K562 (cell line): ENCODE results near the gene ING4. TPM values are rescaled to one million over a fixed set of nuclear protein-coding genes. Genes with fewer than 3 reads are reported as not detected.

Experiments
- ATAC-seq: fragments of 200-7000 bp; cut with Tn5 transposase; 3 replicates; pipeline ENCODE4 v1.9.1; 2020; ENCODE audit warnings: moderate library complexity
- BruUV-seq: library from RNA; stranded (reverse); fragments of 400-500 nt; replicated peaks from 2 replicates; lab custom pipeline; 2021; lab: Mats Ljungman, UMichigan
- CTCF ChIA-PET: fragments of 300-600 bp; formaldehyde crosslinking; extraction: SDS; loops from one replicate; lab custom pipeline; 2021; ENCODE audit warnings: low intra/inter-chr PET ratio; lab: Yijun Ruan, JAX
- POLR2A ChIA-PET: fragments of 300-600, 350-650 bp; sonication (Branson Sonifier 250); formaldehyde crosslinking; extraction: SDS; loops from one replicate; lab custom pipeline; 2021; ENCODE audit warnings: antibody characterized with exemption, inconsistent platforms; lab: Yijun Ruan, JAX
- DNase-seq, 4 experiments: peaks; one replicate each; pipeline versions ENCODE4 v3.0.0 to v3.0.0-alpha.2; 2011 to 2018; ENCODE audit warnings: low spot score in 3 of 4, mixed read lengths in 3 of 4; ENCODE audit errors: extremely low read depth in 1 of 4
- FAIRE-seq: peaks from 2 replicates; lab custom pipeline; 2011; peaks lifted over from hg19 to GRCh38; lab: Jason Lieb, UNC
- H2AFZ ChIP-seq: 2 replicates; pipeline ENCODE4 v1.6.0; 2011; ENCODE audit warnings: low read depth, low read length, control low read depth, inconsistent platforms
- H3K27ac ChIP-seq: fragments of 200-600 bp; 3 replicates; pipeline ENCODE4 v1.8.0; 2011; ENCODE audit warnings: low read depth, mild to moderate bottlenecking, control low read depth, inconsistent platforms, low read length, moderate library complexity, mixed read lengths; ENCODE audit errors: extremely low read depth
- H3K27me3 ChIP-seq, 2 experiments: fragments of 300-600 bp in 1 of 2; 2 replicates in 1 of 2; 3 replicates in 1 of 2; pipeline versions ENCODE4 v1.6.0 to v1.8.0; 2011; ENCODE audit warnings: inconsistent platforms in 2 of 2, low read length in 2 of 2, mild to moderate bottlenecking in 1 of 2, mixed read lengths in 1 of 2, moderate library complexity in 1 of 2; ENCODE audit not compliant: control insufficient read depth in 2 of 2, insufficient read depth in 2 of 2
- H3K36me3 ChIP-seq: fragments of 300-600 bp; 3 replicates; pipeline ENCODE4 v1.8.0; 2011; ENCODE audit warnings: mild to moderate bottlenecking, low read length, inconsistent platforms; ENCODE audit not compliant: control insufficient read depth, insufficient read depth
- H3K4me1 ChIP-seq, 2 experiments: fragments of 200-600 bp in 1 of 2; replicated peaks in 1 of 2; 2 replicates in 1 of 2; 3 replicates in 1 of 2; pipeline versions ENCODE4 v1.5.1 to v1.8.0; 2011; ENCODE audit warnings: inconsistent platforms in 2 of 2, low read length in 2 of 2, mild to moderate bottlenecking in 1 of 2, mixed read lengths in 1 of 2, moderate library complexity in 1 of 2; ENCODE audit not compliant: control insufficient read depth in 2 of 2, insufficient read depth in 2 of 2
- H3K4me2 ChIP-seq: 2 replicates; pipeline ENCODE4 v1.6.1; 2011; ENCODE audit warnings: low read length, control low read depth, inconsistent platforms, mixed read lengths; ENCODE audit not compliant: insufficient read depth
- H3K4me3 ChIP-seq: fragments of 200-600 bp; sonication (generic), shearing (Covaris generic); 2 replicates; pipeline ENCODE4 v1.5.1; 2016; ENCODE audit warnings: control low read depth, inconsistent platforms
- H3K79me2 ChIP-seq: fragments of 200-600 bp; 3 replicates; pipeline ENCODE4 v1.8.0; 2011; ENCODE audit warnings: low read length, inconsistent platforms; ENCODE audit not compliant: control insufficient read depth, insufficient read depth
- H3K9ac ChIP-seq, 2 experiments: 2 replicates each; pipeline versions ENCODE4 v1.6.0 to v1.6.1; 2011; ENCODE audit warnings: low read depth in 2 of 2, low read length in 2 of 2, control low read depth in 1 of 2, inconsistent platforms in 1 of 2, mild to moderate bottlenecking in 1 of 2, mixed read lengths in 1 of 2; ENCODE audit not compliant: insufficient read depth in 1 of 2
- H3K9me1 ChIP-seq: one replicate; pipeline ENCODE4 v1.6.0; 2011; ENCODE audit warnings: inconsistent platforms, mild to moderate bottlenecking, low read length, moderate library complexity; ENCODE audit not compliant: control insufficient read depth, insufficient read depth
- H3K9me3 ChIP-seq: replicated peaks from 2 replicates; pipeline ENCODE4 v1.5.1; 2011; ENCODE audit warnings: low read depth, low read length, inconsistent platforms; ENCODE audit not compliant: control insufficient read depth, insufficient read depth
- H4K20me1 ChIP-seq: replicated peaks from 2 replicates; pipeline ENCODE4 v1.6.1; 2011; ENCODE audit warnings: low read length, inconsistent platforms, mixed read lengths; ENCODE audit not compliant: control insufficient read depth, insufficient read depth
- CREM ChIP-seq: IDR thresholded peaks from 2 replicates; pipeline ENCODE4 v1.6.1; 2014; ENCODE audit warnings: antibody characterized with exemption, low read depth
- KDM1A ChIP-seq, 2 experiments: fragments of 450-650 bp; IDR thresholded peaks; 2 replicates each; pipeline ENCODE4 v1.6.1; 2016; ENCODE audit warnings: mild to moderate bottlenecking in 2 of 2
- MTA3 ChIP-seq: fragments of 450-650 bp; formaldehyde crosslinking; IDR thresholded peaks from 2 replicates; pipeline ENCODE4 v1.6.1; 2017; ENCODE audit warnings: mild to moderate bottlenecking, borderline replicate concordance
- NFIC ChIP-seq: fragments of 450-650 bp; IDR thresholded peaks from 2 replicates; pipeline ENCODE4 v1.6.1; 2017; ENCODE audit warnings: mild to moderate bottlenecking, inconsistent platforms
- NRF1 ChIP-seq, 2 experiments: fragments of 450-650 bp; IDR thresholded peaks in 1 of 2; conservative IDR thresholded peaks in 1 of 2; 2 replicates each; pipeline ENCODE4 v1.6.1; 2014; ENCODE audit warnings: mild to moderate bottlenecking in 2 of 2
- POLR2AphosphoS5 ChIP-seq: IDR thresholded peaks from 2 replicates; pipeline ENCODE4 v1.6.1; 2011; ENCODE audit warnings: mild to moderate bottlenecking, low read depth, low read length, moderate library complexity; ENCODE audit not compliant: control insufficient read depth, insufficient read depth
- RBFOX2 ChIP-seq: fragments of 200-400 bp; formaldehyde crosslinking; IDR thresholded peaks from 2 replicates; pipeline ENCODE4 v1.6.1; 2017; ENCODE audit warnings: low read depth, mild to moderate bottlenecking, low read length, moderate library complexity
- SIN3A ChIP-seq, 2 experiments: fragments of 150-350 bp in 1 of 2; IDR thresholded peaks; 2 replicates each; pipeline ENCODE4 v1.6.1; 2011 to 2016; ENCODE audit warnings: borderline replicate concordance in 2 of 2, low read depth in 2 of 2, low read length in 2 of 2, mild to moderate bottlenecking in 2 of 2, moderate library complexity in 2 of 2; ENCODE audit not compliant: control insufficient read depth in 1 of 2
- TAF1 ChIP-seq: IDR thresholded peaks from 2 replicates; pipeline ENCODE4 v1.6.1; 2011; ENCODE audit warnings: mild to moderate bottlenecking, low read length, moderate library complexity; ENCODE audit not compliant: insufficient read depth, control insufficient read depth, severe bottlenecking; ENCODE audit errors: extremely low read depth
- WGBS: fragments of 100-300 bp; shearing (Covaris generic); methylation state at CpG from one replicate; pipeline ENCODE4 v1.1.6; 2016; ENCODE audit warnings: low coverage, mixed read lengths; ENCODE audit not compliant: insufficient coverage; ENCODE audit errors: missing lambda C conversion rate; 5-methylcytosine and 5-hydroxymethylcytosine counted together
- in situ Hi-C: fragments of 300-500 bp; cut with MboI; formaldehyde crosslinking; loops from 4 replicates; pipeline ENCODE4 v1.15.0; 2018; ENCODE audit warnings: inconsistent platforms, mixed read lengths
- intact Hi-C: fragments of 100-400 bp; cut with micrococcal nuclease; formaldehyde crosslinking; loops from 2 replicates; pipeline ENCODE4 v1.14.2; 2022
- polyA plus RNA-seq, 8 experiments: library from polyadenylated mRNA; depleted of rRNA in 4 of 8; stranded (reverse) in 5 of 8; unstranded in 3 of 8; fragments of >200 nt; fragmentation: Nextera tagmentation in 2 of 8; fragmentation: Illumina TruSeq in 1 of 8; extraction: Ambion mirVana in 2 of 8; extraction: Trizol in 1 of 8; gene quantifications; 2 replicates each; pipeline versions ENCODE4 v1.2.1 to v1.2.3, GENCODE V29; 2011 to 2014; ENCODE audit warnings: inconsistent platforms in 1 of 8, missing spikeins in 1 of 8
- total RNA-seq, 7 experiments: library from RNA; depleted of rRNA in 6 of 7; stranded (reverse); fragments of >200 nt in 6 of 7; fragmentation: Illumina TruSeq in 2 of 7; extraction: Trizol in 2 of 7; gene quantifications; 2 replicates each; pipeline versions ENCODE4 v1.2.1 to v1.2.3, GENCODE V29; 2011 to 2021; ENCODE audit warnings: low replicate concordance in 1 of 7
- TF ChIP-seq, protein P1 (sequence below): sonication (generic); formaldehyde crosslinking; IDR thresholded peaks from 2 replicates; pipeline ENCODE4 v1.5.0; 2020; ENCODE audit warnings: missing genetic modification reagents
- TF ChIP-seq, protein P2 (sequence below): fragments of 450-650 bp; formaldehyde crosslinking; IDR thresholded peaks from 2 replicates; pipeline ENCODE4 v1.4.0; 2022; ENCODE audit warnings: missing genetic modification characterization
- TF ChIP-seq, protein P3 (sequence below): fragments of 450-650 bp; IDR thresholded peaks from 2 replicates; pipeline ENCODE4 v1.6.1; 2016; ENCODE audit warnings: borderline replicate concordance
- TF ChIP-seq, protein P4 (sequence below), 2 experiments: IDR thresholded peaks; 2 replicates each; pipeline ENCODE4 v1.6.1; 2012; ENCODE audit warnings: improper control_type of control experiment in 2 of 2, low read depth in 2 of 2, low read length in 2 of 2, borderline replicate concordance in 1 of 2

The ING4 gene
- total and polyA plus RNA-seq, 9 of the 15 experiments (the other 6 are each of a cell fraction or from before 2014, with no cell fraction given) = 6.6 to 30.2 (median 15.7) TPM

DNA sequence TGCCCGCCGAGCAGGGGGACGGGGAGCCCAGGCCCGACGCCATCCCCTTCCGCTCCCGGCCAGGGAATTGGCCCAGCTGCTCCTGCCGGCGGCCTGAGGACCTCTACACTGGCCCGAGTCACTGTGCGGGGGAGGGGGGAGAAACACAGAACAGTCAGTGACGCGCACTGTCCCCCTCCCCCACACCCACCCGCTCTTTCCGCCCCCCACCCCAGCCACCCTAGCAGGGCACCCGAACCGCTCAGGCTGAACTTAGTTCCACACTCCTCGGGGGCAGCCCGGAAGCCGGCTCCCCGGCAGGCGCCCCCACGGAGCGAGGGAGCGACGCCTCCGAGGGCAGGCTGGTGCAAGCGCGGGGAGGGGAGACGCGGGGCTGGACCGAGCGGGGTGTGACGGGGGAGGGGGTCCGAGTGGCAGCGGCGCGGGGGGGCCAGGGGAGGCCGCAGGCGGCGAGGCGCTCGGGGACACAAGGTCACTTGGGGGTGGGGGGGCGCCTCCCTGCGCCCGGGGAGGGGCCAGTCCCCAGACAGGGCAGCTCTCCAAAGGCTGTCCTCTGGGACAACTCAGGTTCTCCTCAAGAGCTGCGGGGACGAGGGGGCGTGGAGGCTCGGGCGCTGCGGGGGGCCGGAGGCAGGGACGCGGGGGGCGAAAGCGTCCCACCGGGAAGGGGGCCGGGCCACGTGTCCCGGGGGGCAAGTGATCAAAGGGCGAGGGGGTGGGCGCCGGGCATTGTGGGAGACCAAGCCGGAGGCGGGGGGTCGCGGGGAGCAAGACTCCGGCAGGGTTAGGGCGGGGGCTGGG, 56.4 kb downstream of the ING4 start:
- Histone ChIP-seq H4K20me1 (peaks cover 30% of the 10 kb centered on the region), H3K9me3 (no peaks in the 10 kb centered on the region), H3K36me3 (peaks cover 46% of the 10 kb centered on the region), H3K4me3 (peak overlapping the region; percentile 87), H3K27ac (peak overlapping the region; percentile 85), H3K4me1 (peaks cover 26 to 41% of the 10 kb centered on the region in 2 experiments), H3K27me3 (no peaks in the 10 kb centered on the region), H3K4me2 (peak overlapping the region; percentile 78), H3K9me1 (no peaks in the 10 kb centered on the region), H3K9ac (peak overlapping the region; percentile 76 to 95), H3K79me2 (peaks cover 57% of the 10 kb centered on the region), H2AFZ (no peak overlapping the region)
- intact Hi-C loops (loop anchor here (2.0 kb wide), 1 partner anchor 56 kb away; the partner anchor contains the start of gene ING4), in situ Hi-C loops (no loop called here)
- no TSS peak for BruUV-seq
- 0% methylated on average over 1 of the region's 70 CpGs for WGBS
- CTCF ChIA-PET = no interaction called here
- FAIRE-seq (no peak), ATAC-seq (peak; percentile 63), DNase-seq (peak; percentile 65 to 77 (median 73))
- POLR2A ChIA-PET = interaction anchor here (0.6 to 1.6 kb wide), 7 partner anchors 9 to 83 kb away, joined by 3 to 6 read pairs (median 4); partner anchors contain the start of gene ZNF384
- peak in 1 of 2 experiments; percentile 33; a peak in 1 of 4 replicates for TF ChIP-seq KDM1A (IDR thresholded peaks at IDR 0.05)
- peak; percentile 67 for TF ChIP-seq CREM
- TF ChIP-seq NRF1 (conservative IDR thresholded peaks at IDR 0.05 in 1 of 2, IDR thresholded peaks at IDR 0.05 in 1 of 2) = no peak
- no peak for TF ChIP-seq NFIC
- TF ChIP-seq, protein P1, sequence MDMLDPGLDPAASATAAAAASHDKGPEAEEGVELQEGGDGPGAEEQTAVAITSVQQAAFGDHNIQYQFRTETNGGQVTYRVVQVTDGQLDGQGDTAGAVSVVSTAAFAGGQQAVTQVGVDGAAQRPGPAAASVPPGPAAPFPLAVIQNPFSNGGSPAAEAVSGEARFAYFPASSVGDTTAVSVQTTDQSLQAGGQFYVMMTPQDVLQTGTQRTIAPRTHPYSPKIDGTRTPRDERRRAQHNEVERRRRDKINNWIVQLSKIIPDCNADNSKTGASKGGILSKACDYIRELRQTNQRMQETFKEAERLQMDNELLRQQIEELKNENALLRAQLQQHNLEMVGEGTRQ (CRISPR knock-in tag) = 0 out of 2 replicates have a peak, but pooled peaks have one; percentile 7
- TF ChIP-seq MTA3 = no peak
- peak in 1 of 2 experiments; percentile 70; a peak in 1 of 4 replicates for TF ChIP-seq SIN3A (IDR thresholded peaks at IDR 0.05; ENCODE audit: borderline replicate concordance in 2 of 2, control insufficient read depth in 1 of 2, low read depth in 2 of 2, low read length in 2 of 2)
- no peak; the same call in 1 of the 2 replicates for TF ChIP-seq POLR2AphosphoS5
- peak; percentile 73 for TF ChIP-seq RBFOX2
- TF ChIP-seq, protein P2, sequence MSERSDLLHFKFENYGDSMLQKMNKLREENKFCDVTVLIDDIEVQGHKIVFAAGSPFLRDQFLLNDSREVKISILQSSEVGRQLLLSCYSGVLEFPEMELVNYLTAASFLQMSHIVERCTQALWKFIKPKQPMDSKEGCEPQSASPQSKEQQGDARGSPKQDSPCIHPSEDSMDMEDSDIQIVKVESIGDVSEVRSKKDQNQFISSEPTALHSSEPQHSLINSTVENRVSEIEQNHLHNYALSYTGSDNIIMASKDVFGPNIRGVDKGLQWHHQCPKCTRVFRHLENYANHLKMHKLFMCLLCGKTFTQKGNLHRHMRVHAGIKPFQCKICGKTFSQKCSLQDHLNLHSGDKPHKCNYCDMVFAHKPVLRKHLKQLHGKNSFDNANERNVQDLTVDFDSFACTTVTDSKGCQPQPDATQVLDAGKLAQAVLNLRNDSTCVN (CRISPR knock-in tag) = no peak
- TF ChIP-seq, protein P3, sequence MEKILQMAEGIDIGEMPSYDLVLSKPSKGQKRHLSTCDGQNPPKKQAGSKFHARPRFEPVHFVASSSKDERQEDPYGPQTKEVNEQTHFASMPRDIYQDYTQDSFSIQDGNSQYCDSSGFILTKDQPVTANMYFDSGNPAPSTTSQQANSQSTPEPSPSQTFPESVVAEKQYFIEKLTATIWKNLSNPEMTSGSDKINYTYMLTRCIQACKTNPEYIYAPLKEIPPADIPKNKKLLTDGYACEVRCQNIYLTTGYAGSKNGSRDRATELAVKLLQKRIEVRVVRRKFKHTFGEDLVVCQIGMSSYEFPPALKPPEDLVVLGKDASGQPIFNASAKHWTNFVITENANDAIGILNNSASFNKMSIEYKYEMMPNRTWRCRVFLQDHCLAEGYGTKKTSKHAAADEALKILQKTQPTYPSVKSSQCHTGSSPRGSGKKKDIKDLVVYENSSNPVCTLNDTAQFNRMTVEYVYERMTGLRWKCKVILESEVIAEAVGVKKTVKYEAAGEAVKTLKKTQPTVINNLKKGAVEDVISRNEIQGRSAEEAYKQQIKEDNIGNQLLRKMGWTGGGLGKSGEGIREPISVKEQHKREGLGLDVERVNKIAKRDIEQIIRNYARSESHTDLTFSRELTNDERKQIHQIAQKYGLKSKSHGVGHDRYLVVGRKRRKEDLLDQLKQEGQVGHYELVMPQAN = 0 out of 2 replicates have a peak, but pooled peaks have one; percentile 17
- TF ChIP-seq, protein P4, sequence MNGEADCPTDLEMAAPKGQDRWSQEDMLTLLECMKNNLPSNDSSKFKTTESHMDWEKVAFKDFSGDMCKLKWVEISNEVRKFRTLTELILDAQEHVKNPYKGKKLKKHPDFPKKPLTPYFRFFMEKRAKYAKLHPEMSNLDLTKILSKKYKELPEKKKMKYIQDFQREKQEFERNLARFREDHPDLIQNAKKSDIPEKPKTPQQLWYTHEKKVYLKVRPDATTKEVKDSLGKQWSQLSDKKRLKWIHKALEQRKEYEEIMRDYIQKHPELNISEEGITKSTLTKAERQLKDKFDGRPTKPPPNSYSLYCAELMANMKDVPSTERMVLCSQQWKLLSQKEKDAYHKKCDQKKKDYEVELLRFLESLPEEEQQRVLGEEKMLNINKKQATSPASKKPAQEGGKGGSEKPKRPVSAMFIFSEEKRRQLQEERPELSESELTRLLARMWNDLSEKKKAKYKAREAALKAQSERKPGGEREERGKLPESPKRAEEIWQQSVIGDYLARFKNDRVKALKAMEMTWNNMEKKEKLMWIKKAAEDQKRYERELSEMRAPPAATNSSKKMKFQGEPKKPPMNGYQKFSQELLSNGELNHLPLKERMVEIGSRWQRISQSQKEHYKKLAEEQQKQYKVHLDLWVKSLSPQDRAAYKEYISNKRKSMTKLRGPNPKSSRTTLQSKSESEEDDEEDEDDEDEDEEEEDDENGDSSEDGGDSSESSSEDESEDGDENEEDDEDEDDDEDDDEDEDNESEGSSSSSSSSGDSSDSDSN (IDR thresholded peaks at IDR 0.05; ENCODE audit: borderline replicate concordance in 1 of 2, low read depth in 2 of 2, low read length in 2 of 2) = peak; percentile 47 to 51; a peak in 1 of 4 replicates
- TF ChIP-seq TAF1 = peak; percentile 50
